Ishikawa (cell line): ENCODE measurements around the gene SLC27A1.

ENCODE experiments used
- EP300 ChIP-seq: IDR thresholded peaks from 2 replicates; pipeline ENCODE4 v1.6.1; 2012; ENCODE audit warnings: borderline replicate concordance
- TCF12 ChIP-seq: IDR thresholded peaks from 2 replicates; pipeline ENCODE4 v1.6.1; 2012; ENCODE audit warnings: low read depth
- YY1 ChIP-seq: IDR thresholded peaks from 2 replicates; pipeline ENCODE4 v1.6.1; 2012; ENCODE audit warnings: low read depth
- TF ChIP-seq, protein P1 (sequence below): IDR thresholded peaks from 2 replicates; pipeline ENCODE4 v1.6.1; 2012; ENCODE audit warnings: low read depth, mild to moderate bottlenecking

DNA sequence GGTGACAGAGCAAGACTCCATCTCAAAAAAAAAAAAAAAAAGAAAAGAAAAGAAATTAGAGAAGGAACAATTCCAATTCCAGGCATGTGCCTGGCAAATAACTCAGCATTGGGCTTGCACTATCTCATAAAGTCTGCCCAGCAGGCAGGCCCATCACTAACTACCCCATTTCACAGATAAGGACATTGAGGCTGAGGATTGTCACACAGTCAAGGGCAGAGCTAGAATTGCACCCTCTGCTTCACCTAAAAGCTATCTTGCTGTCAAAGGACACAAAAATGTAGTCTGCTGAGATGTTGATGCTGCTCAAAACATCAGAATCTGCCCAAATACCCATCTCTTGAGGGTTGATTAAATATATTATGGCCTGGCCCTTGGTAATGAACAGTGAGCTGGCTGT lies 64.4 kb downstream of the SLC27A1 start:
- TF ChIP-seq, protein P1, sequence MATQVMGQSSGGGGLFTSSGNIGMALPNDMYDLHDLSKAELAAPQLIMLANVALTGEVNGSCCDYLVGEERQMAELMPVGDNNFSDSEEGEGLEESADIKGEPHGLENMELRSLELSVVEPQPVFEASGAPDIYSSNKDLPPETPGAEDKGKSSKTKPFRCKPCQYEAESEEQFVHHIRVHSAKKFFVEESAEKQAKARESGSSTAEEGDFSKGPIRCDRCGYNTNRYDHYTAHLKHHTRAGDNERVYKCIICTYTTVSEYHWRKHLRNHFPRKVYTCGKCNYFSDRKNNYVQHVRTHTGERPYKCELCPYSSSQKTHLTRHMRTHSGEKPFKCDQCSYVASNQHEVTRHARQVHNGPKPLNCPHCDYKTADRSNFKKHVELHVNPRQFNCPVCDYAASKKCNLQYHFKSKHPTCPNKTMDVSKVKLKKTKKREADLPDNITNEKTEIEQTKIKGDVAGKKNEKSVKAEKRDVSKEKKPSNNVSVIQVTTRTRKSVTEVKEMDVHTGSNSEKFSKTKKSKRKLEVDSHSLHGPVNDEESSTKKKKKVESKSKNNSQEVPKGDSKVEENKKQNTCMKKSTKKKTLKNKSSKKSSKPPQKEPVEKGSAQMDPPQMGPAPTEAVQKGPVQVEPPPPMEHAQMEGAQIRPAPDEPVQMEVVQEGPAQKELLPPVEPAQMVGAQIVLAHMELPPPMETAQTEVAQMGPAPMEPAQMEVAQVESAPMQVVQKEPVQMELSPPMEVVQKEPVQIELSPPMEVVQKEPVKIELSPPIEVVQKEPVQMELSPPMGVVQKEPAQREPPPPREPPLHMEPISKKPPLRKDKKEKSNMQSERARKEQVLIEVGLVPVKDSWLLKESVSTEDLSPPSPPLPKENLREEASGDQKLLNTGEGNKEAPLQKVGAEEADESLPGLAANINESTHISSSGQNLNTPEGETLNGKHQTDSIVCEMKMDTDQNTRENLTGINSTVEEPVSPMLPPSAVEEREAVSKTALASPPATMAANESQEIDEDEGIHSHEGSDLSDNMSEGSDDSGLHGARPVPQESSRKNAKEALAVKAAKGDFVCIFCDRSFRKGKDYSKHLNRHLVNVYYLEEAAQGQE = no peak
- TF ChIP-seq YY1 (no peak), EP300 (no peak), TCF12 (no peak)
